Fibroblast of lung (primary cell): ENCODE measurements around the gene CHAT.

Experiments used
- EZH2 ChIP-seq: IDR thresholded peaks from 2 replicates; pipeline ENCODE4 v1.5.1; 2012; ENCODE audit warnings: low read length, control low read depth, mild to moderate bottlenecking; ENCODE audit errors: missing control alignments
- TF ChIP-seq, protein P1 (sequence below), 2 donors: IDR thresholded peaks in 1 of 2; conservative IDR thresholded peaks in 1 of 2; 1 replicate in 1 of 2; 2 replicates in 1 of 2; pipeline ENCODE4 v1.5.1; 2011 to 2012; ENCODE audit warnings: low read length in 2 of 2, control low read depth in 1 of 2, inconsistent platforms in 1 of 2, low read depth in 1 of 2, mild to moderate bottlenecking in 1 of 2

DNA sequence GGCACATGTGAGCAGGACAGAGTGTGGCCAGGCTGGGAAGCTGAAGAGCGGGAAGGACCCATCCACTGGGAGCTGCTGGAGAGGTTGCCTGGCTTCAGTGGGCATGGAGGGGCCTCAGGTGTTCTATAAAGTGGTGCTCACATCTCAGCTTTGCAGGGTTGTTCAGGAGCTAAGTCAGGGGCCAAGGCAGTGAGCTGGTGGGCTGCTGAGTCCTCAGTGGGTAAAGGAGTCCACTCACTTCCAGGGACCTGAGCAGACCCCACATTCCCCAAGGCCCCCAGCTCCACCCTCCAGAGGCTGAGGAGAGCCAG, 36.8 kb downstream of the CHAT start:
- TF ChIP-seq, protein P1, sequence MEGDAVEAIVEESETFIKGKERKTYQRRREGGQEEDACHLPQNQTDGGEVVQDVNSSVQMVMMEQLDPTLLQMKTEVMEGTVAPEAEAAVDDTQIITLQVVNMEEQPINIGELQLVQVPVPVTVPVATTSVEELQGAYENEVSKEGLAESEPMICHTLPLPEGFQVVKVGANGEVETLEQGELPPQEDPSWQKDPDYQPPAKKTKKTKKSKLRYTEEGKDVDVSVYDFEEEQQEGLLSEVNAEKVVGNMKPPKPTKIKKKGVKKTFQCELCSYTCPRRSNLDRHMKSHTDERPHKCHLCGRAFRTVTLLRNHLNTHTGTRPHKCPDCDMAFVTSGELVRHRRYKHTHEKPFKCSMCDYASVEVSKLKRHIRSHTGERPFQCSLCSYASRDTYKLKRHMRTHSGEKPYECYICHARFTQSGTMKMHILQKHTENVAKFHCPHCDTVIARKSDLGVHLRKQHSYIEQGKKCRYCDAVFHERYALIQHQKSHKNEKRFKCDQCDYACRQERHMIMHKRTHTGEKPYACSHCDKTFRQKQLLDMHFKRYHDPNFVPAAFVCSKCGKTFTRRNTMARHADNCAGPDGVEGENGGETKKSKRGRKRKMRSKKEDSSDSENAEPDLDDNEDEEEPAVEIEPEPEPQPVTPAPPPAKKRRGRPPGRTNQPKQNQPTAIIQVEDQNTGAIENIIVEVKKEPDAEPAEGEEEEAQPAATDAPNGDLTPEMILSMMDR (conservative IDR thresholded peaks at IDR 0.05 in 1 of 2, IDR thresholded peaks at IDR 0.05 in 1 of 2; ENCODE audit: low read depth in 1 of 2, low read length in 2 of 2): no peak
- no peak for TF ChIP-seq EZH2
